ENCODE data around the gene PTCHD1.

Gene PTCHD1

DNA sequence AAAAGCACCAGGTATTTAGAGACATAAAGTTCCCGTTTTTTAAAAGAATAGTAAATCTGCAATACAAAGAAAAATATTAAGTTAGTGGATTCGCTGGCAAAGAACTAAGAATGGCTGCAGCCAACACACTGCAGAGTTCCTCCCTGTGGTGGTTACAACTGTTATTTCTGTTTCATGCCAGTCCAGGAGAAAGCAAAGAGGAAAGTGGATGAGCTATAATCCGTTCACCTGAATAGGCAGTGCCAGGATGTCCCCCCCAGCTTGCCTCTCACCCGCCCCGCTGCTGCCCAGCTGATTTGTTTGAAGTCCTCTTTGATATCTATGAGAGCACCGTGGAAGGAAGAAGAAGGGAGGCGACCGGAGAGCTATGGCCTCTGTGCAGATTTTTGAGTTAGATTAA lies 63.9 kb downstream of the PTCHD1 start:
- no peak for DNase-seq (ENCODE audit: low read depth)

GRCh38 chrX:23403849-23404248 lies 69.2 kb downstream of the PTCHD1 start:
- no peak for DNase-seq (ENCODE audit: low read depth)

- no peak for DNase-seq (ENCODE audit: low read depth)
These were observed 88.3 kb downstream of the PTCHD1 start for GRCh38 chrX:23422912-23423311.

GRCh38 chrX:23434356-23434884 lies 99.8 kb downstream of the PTCHD1 start:
- no peak for DNase-seq (ENCODE audit: low read depth)

DNA sequence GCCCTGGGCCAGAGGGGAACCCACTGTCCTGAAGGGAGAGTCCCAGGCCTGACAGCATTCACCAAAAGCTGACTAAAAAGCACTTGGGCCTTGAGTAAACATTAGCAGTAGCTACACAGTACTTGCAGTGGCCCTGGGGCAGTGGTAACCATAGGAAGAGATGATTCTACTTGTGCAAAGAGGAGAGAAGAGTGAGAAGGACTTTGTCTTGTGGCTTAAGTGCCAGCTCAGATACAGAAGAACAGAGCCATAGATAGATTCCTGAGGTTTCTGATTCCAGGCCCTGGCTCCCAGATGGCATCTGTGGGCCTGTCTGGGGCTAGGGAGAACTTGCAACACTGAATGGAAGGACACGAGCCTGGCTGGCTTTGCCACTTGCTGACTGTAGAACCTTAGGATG lies 100.5 kb downstream of the PTCHD1 start:
- no peak for DNase-seq (ENCODE audit: low read depth)

DNA sequence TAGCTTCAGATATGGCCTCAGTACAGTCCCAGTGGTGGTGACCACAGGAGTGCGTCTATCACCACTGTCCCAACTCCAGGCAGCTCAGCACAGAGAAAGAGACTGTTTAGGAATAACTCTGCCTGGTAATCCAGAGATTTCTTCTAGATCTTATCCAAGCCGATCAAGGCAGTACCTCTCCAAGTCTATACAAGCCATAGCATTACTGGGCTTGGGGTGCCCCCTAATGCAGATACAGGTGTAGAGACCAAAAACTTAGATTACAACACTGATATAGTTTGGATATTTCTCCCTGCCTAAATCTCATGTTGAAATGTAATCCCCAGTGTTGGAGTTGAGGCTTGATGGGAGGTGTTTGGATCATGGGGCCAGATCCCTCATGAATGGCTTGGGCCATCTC lies 100.9 kb downstream of the PTCHD1 start:
- no peak for DNase-seq (ENCODE audit: low read depth)

GRCh38 chrX:23436875-23437274 lies 102.2 kb downstream of the PTCHD1 start:
- no peak for DNase-seq (ENCODE audit: low read depth)

DNA sequence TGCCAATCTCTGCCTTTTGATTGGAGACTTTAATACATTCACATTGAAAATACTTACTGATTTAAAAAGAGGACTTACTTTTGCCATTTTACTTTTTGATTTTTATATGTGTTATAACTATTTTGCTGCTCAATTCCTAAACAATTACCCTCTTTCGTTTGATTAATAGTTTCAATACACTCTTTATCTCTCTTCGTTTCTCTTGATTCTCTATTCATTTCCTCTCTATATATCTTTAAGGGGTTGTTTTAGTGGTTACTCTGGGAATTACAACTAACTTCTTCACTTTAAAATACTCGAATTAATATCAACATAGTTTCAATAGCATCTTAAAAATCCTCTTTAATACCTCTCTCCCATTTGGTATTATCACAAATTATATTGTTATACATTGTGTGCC lies 116.6 kb downstream of the PTCHD1 start:
- no peak for DNase-seq (ENCODE audit: low read depth)

Measured in HS-27A (cell line).